ENCODE results near the gene MUC5AC.

The MUC5AC gene

DNA sequence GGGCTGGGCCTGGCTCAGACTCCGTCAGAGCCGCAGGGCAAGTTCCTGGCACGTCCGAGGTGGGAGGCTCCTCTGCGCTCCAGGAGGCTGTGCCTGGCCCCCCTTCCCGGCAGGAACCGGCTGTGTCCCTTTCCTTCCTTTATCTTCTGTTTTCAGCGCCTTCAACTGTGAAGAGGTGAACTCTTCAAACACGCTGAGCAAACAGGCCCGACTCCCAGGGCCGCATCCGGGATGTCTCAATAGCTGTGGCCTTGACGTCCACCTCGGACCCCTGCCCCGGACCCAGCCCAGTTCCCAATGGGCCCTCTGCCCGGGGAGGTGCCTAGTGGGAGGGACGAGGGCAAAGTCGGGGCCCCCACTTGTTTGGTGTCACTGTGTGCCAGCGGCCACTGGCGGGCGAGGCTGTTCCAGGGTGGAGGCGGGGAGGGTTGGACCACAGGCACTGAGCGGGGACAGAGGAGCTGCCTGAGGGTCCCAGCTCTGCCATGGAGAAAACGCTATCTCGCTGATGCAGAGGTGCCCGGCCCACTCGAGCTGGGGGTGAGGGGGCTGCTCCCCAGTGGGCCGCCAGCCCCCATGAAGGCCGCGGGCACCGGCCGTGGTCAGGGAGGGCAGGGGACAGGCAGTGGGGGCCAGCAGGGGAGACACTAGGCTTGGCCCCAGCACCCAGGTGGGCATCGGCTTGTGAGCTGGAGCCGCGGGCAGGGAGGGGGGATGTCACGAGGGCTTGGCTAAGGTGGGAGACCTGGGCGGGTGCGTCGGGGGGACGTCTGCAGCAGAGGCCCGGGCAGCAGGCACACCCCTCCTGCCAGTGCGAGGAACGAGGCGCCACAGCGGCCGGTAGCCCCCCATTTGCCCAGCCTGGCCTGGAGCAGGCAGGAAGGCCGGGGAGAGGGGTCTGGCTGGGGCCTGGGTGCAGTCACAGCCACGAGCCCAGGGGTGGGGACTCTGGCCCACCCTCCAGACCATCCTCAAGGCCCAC lies 62.4 kb downstream of the MUC5AC start:
- H3K4me3 ChIP-seq (replicated peaks; ENCODE audit: low read depth, low read length) = no peak overlapping the region
- TF ChIP-seq CTCF (IDR thresholded peaks at IDR 0.05; ENCODE audit: low read depth, low read length, missing control alignments) = no peak
- DNase-seq (ENCODE audit: extremely low read depth, low read depth) = no peak

- no peak for DNase-seq (ENCODE audit: extremely low read depth, low read depth)
- no peak overlapping the region for H3K4me3 ChIP-seq (replicated peaks; ENCODE audit: low read depth, low read length)
- TF ChIP-seq CTCF (IDR thresholded peaks at IDR 0.05; ENCODE audit: low read depth, low read length, missing control alignments) = no peak
These were observed 63.4 kb downstream of the MUC5AC start for GRCh38 chr11:1220941-1221721.

DNA sequence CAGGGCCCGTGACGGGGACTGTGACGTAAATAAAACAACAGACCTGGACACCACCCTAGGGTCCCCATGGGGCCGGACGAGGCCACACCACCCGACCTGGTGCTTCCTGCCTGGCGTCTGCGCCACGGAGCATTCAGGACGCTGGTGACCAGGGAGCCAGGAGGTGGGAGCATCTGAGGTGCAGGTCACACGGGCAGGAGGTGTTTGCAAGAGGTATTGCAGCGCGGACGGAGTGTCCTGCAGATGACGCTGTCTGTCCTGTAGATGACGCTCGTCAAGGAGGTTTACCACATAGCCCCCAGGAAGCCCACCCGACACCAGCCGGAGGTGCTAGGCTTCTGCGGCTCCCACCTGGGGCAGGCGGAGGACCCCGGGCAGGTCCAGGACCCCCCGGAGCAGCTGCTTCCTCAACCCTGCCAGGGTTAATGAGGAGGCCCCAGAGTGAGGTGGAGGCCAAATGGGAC lies 64.1 kb downstream of the MUC5AC start:
- no peak overlapping the region for H3K4me3 ChIP-seq (replicated peaks; ENCODE audit: low read depth, low read length)
- DNase-seq (ENCODE audit: extremely low read depth, low read depth) = no peak
- no peak for TF ChIP-seq CTCF (IDR thresholded peaks at IDR 0.05; ENCODE audit: low read depth, low read length, missing control alignments)

- no peak for DNase-seq (ENCODE audit: extremely low read depth, low read depth)
- TF ChIP-seq CTCF (IDR thresholded peaks at IDR 0.05; ENCODE audit: low read depth, low read length, missing control alignments) = no peak
- no peak within 1 kb of the TSS for H3K4me3 ChIP-seq (replicated peaks; ENCODE audit: low read depth, low read length)
These were observed 65.0 kb downstream of the MUC5AC start, which contains the start of gene MUC5B for GRCh38 chr11:1222491-1223345. Gene MUC5B, plus strand, starts transcription at chr11:1223066. Its CDS starts 58 bp downstream, at chr11:1223124.

GRCh38 chr11:1223346-1224110 lies 65.8 kb downstream of the MUC5AC start:
- no peak overlapping the region for H3K4me3 ChIP-seq (replicated peaks; ENCODE audit: low read depth, low read length)
- no peak for DNase-seq (ENCODE audit: extremely low read depth, low read depth)
- TF ChIP-seq CTCF (IDR thresholded peaks at IDR 0.05; ENCODE audit: low read depth, low read length, missing control alignments) = no peak

Data from HFF-Myc (cell line).